DND-41 (cell line): ENCODE measurements around the gene ZNF14.

Experiments
- EZH2 ChIP-seq: IDR thresholded peaks from 3 replicates; pipeline ENCODE4 v1.6.1; 2012; ENCODE audit warnings: borderline replicate concordance, low read depth, mild to moderate bottlenecking, moderate library complexity, low read length, inconsistent platforms; ENCODE audit not compliant: severe bottlenecking
- TF ChIP-seq, protein P1 (sequence below): IDR thresholded peaks from 2 replicates; pipeline ENCODE4 v1.5.1; 2012; ENCODE audit warnings: borderline replicate concordance, low read length, moderate library complexity, mild to moderate bottlenecking; ENCODE audit not compliant: poor library complexity, severe bottlenecking; ENCODE audit errors: extremely low read depth

DNA sequence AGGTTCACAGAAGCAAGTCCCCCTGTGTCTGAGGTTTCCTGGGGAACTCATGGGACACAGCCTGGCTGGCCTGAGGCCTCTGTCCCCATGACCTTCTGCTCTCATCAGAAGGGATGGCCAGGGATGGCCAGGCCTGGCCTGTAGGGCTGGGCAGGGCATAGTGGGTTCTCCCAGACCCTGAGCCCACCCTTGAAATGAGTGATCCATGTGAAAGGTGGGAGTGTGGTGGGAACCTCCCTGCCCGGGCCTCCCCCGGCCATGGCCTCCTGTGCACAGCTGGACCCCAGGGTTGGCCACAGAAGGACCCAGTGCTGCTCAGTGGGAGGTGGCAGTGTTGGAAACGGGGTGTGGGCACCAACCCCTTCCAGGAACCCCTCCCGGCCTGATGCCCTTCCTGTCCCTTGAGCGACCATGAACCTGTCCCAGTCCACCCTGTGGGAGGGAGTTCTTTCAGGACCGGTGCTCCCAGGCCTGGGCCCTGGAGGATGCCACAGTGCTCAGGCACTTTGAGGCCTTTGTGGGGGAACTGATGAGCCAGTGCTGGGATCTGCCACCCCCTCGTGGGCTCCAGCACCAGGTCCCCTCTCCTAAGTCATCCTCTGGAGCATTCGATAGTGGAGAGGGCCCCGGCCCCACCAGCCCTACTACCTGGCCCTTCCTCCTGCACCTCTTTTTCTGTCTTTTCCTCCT is 15.5 kb upstream of the ZNF14 start:
- TF ChIP-seq, protein P1, sequence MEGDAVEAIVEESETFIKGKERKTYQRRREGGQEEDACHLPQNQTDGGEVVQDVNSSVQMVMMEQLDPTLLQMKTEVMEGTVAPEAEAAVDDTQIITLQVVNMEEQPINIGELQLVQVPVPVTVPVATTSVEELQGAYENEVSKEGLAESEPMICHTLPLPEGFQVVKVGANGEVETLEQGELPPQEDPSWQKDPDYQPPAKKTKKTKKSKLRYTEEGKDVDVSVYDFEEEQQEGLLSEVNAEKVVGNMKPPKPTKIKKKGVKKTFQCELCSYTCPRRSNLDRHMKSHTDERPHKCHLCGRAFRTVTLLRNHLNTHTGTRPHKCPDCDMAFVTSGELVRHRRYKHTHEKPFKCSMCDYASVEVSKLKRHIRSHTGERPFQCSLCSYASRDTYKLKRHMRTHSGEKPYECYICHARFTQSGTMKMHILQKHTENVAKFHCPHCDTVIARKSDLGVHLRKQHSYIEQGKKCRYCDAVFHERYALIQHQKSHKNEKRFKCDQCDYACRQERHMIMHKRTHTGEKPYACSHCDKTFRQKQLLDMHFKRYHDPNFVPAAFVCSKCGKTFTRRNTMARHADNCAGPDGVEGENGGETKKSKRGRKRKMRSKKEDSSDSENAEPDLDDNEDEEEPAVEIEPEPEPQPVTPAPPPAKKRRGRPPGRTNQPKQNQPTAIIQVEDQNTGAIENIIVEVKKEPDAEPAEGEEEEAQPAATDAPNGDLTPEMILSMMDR, result no peak
- TF ChIP-seq EZH2, result no peak
